ENCODE results near the gene GZMM. TPM values are rescaled to one million over a fixed set of nuclear protein-coding genes. Genes with fewer than 3 reads are reported as not detected.

GZMM gene
- total and polyA plus RNA-seq, 2 of the 13 experiments (the other 11 are each of a cell fraction or from before 2014, with no cell fraction given): 0.07 TPM; not detected in 1

GRCh38 chr19:532561-533363, 11.1 kb upstream of the GZMM start (continued):
- 0 out of 2 replicates have a peak, but pooled peaks have one; percentile 5 for TF ChIP-seq ZNF609 (CRISPR knock-in tag; IDR thresholded peaks at IDR 0.05; ENCODE audit: borderline replicate concordance)
- peak; percentile 20; the same call in 1 of the 2 replicates for TF ChIP-seq SALL1 (CRISPR knock-in tag; IDR thresholded peaks at IDR 0.05)
- TF ChIP-seq UBTF (CRISPR knock-in tag; IDR thresholded peaks at IDR 0.05): peak; percentile 38
- 0 out of 2 replicates have a peak, but pooled peaks have one; percentile 45 for TF ChIP-seq ZNF160 (CRISPR knock-in tag; IDR thresholded peaks at IDR 0.05)
- TF ChIP-seq WIZ (CRISPR knock-in tag; IDR thresholded peaks at IDR 0.05): 0 out of 2 replicates have a peak, but pooled peaks have one; percentile 11
- peak; percentile 54; the same call in 1 of the 2 replicates for TF ChIP-seq SALL2 (CRISPR knock-in tag; IDR thresholded peaks at IDR 0.05)
- no peak for TF ChIP-seq NCOA2 (CRISPR knock-in tag; IDR thresholded peaks at IDR 0.05)
- no peak for TF ChIP-seq ZNF644 (CRISPR knock-in tag; IDR thresholded peaks at IDR 0.05; ENCODE audit: low read depth)
- TF ChIP-seq ZSCAN9 (CRISPR knock-in tag; IDR thresholded peaks at IDR 0.05; ENCODE audit: borderline replicate concordance): peak; percentile 60
- peak; percentile 16; the same call in 1 of the 3 replicates for TF ChIP-seq MXI1 (IDR thresholded peaks at IDR 0.05; ENCODE audit: borderline replicate concordance, low read depth, low read length)
- peak; percentile 37 for TF ChIP-seq THAP11 (CRISPR knock-in tag; IDR thresholded peaks at IDR 0.05)
- TF ChIP-seq ZFX (CRISPR knock-in tag; IDR thresholded peaks at IDR 0.05; ENCODE audit: low read depth): peak; percentile 84
- TF ChIP-seq ZNF264 (CRISPR knock-in tag; IDR thresholded peaks at IDR 0.05): 0 out of 2 replicates have a peak, but pooled peaks have one; percentile 39
- 0 out of 2 replicates have a peak, but pooled peaks have one; percentile 47 for TF ChIP-seq KLF12 (CRISPR knock-in tag; IDR thresholded peaks at IDR 0.05; ENCODE audit: borderline replicate concordance)
- TF ChIP-seq SOX6 (IDR thresholded peaks at IDR 0.05): no peak
- TF ChIP-seq SOX6 (CRISPR knock-in tag; IDR thresholded peaks at IDR 0.05): no peak; the same call in 1 of the 2 replicates
- TF ChIP-seq POGZ (CRISPR knock-in tag; IDR thresholded peaks at IDR 0.05): 0 out of 2 replicates have a peak, but pooled peaks have one; percentile 12
- no peak for TF ChIP-seq AHR (CRISPR knock-in tag; IDR thresholded peaks at IDR 0.05)
- no peak for TF ChIP-seq SIX1 (CRISPR knock-in tag; IDR thresholded peaks at IDR 0.05; ENCODE audit: borderline replicate concordance)
- TF ChIP-seq STAG1 (CRISPR knock-in tag; IDR thresholded peaks at IDR 0.05): peak; percentile 28
- peak; percentile 88 for TF ChIP-seq GABPB1 (CRISPR knock-in tag; IDR thresholded peaks at IDR 0.05)

Measured in HepG2 (cell line).